NCI-H1417 treated with DMSO at 0.1 percent for 48 hours (cell line): ENCODE data around the gene GPS1.

ENCODE experiments used
- DNase-seq: peaks from one replicate; lab custom pipeline; 2025; lab: John Stamatoyannopoulos, UW

GPS1 gene

GRCh38 chr17:82045936-82046484 lies 5.7 kb upstream of the GPS1 start:
- no peak for DNase-seq

DNA sequence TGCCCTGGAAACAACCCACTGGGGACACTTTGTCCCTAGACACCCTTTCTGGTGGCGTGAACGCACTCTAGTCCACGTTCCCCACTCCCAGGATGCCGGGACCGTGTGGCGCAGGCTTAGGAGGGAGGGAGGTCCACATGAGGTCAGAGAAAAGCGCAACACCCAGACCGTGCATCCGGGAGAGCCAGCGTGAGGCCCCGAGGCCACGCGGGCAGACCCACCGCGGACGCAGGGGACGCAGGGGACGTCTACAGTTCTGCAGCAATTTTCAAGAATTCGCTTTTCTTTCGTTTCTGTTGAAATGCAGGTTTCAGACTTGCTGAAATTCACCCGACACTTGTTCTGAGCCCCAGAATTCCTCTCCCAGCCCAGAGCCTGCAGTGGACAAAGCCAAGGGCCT lies 4.8 kb upstream of the GPS1 start:
- DNase-seq, result no peak

GRCh38 chr17:82047379-82047778 lies 4.3 kb upstream of the GPS1 start:
- no peak for DNase-seq

- no peak for DNase-seq
Observed at GRCh38 chr17:82047914-82048570, 3.7 kb upstream of the GPS1 start.

DNA sequence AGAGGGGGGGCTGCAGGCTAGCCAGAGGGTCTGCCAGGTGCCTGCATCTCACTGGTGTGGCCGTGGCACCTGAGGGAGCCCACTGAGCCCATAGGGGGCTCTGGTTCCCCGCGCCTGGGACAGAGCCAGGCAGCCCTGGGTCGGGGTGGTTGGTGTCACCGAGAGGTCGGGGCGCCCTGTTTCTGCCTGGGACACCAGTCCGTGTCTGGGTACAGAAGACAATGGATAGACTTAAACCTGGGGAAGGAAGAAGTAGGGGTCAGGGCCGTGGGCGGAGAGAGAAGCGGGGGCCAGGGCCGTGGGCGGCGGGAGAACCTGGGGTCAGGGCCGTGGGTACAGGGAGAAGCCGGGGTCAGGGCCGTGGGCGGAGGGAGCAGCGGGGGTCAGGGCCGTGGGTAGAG lies 3.1 kb upstream of the GPS1 start:
- no peak for DNase-seq

- no peak for DNase-seq
Observed at GRCh38 chr17:82049106-82049505, 2.6 kb upstream of the GPS1 start.

GRCh38 chr17:82049521-82049971 lies 2.2 kb upstream of the GPS1 start:
- no peak for DNase-seq

GRCh38 chr17:82050152-82050760 lies 1.4 kb upstream of the GPS1 start:
- DNase-seq, result no peak

DNA sequence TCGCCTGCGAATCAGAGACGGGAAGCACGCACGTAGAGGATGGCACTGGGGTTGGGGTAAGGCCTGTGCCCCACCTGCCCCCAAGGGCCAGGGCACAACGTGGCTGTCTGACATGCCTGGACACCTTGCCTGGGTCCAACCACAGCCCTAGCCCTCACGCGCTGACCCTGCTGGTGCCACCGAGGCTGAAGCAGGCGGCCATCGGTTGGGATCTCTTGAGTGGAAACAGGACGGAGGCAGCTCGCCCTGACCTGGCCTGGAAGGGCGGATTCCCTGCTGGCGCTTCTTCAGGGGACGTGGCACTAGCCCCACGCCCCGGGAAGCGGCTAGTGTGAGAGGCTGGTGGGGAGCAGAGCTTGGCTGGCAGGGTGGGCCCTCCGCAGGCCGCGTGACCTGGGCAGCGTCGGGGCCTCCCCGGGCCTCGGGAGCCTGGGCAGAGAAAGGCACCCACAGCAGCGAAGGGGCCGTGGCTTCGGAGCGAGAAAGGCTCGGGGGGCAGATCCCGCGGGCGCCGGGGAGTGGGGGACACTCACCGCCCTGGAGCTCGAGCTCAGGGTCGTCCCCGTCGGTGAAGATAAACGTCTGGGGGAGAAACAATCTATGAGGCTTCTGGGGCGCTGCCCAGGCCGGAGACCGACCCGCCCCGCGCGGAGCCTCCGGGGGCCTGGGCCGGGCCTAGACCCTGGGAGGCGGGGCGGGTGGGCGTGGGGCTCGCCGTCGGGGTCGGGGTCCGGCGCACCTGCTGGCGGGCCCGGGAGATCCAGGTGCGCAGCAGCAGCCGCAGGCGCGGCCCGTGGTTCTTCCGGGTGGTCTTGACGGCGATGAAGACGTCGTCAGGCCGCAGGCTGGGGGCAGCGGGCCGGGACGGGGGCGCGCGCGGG lies 697 bp upstream of the GPS1 start:
- no peak for DNase-seq

DNA sequence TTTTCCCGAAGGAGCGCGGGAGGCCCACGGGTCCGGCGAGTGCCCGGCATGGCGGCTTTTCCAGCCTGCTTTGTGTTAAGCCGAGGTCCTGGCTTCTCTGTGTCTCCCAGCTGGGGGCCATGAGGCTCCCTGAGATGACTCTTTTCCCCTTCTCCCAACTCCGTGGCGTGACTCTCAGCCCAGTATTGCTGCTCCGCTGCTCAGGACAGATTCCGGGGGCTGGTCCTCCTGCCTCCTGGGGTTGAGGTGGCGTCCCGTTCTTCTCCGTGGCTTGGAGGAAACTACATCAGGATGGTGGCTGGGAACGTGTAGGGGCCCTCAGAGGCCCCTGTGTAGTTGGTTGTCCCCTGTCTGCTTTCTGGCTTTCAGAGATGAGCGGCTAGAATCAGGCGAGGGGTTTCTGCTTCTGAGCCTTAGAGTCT lies 951 bp downstream of the GPS1 start:
- DNase-seq, result no peak

DNA sequence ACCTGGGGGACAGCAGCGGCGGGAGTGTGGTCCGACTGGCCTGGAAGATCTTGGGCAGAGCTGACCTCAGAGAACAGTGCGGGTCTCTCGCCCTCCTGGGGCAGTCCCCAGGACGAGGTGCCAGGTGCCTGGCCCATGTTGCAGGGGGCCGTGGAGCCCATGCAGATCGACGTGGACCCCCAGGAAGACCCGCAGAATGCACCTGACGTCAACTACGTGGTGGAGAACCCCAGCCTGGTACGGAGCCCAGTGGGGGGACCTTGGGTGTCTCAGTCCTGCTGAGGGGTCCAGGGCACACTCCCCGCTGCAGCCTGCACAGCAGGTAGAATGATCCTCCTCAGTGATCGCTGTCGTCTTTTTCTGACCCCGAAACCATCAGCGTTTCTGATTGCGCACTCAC lies 1.4 kb downstream of the GPS1 start:
- no peak for DNase-seq

DNA sequence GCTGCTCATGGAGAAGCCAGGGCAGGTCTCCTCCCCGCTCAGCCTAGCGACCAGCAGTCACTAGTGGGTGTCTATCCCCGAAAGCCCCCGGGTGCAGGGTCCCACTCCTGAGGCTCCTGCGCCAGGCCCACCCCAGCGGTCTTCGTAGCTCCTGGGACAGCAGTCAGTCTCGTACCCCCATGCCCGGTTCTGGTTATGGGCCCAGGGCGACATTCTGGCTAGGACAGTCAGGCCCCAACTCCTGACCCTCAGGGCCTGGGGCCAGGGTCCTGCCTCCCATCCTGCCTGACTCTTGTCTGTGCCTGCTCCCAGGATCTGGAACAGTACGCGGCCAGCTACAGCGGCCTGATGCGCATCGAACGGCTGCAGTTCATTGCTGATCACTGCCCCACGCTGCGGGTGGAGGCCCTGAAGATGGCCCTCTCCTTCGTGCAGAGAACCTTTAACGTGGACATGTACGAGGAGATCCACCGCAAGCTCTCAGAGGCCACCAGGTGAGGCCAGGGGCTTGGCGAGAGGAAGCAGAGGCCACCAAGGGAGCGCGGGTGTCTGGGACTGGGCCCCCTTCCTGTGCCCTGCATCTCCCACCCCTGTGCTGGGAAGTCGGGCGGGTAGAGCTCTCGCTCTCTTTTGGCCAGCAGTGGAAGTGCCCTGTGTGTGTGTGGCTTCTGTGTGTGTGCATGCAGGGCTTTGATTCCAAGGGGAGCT lies 2.0 kb downstream of the GPS1 start:
- DNase-seq, result no peak

- no peak for DNase-seq
Observed at GRCh38 chr17:82054351-82055022, 2.8 kb downstream of the GPS1 start.

GRCh38 chr17:82055023-82055964 lies 3.6 kb downstream of the GPS1 start:
- DNase-seq, result no peak

GRCh38 chr17:82055965-82056728 lies 4.4 kb downstream of the GPS1 start:
- no peak for DNase-seq

- DNase-seq, result no peak
Observed at GRCh38 chr17:82056729-82057621, 5.3 kb downstream of the GPS1 start.

GRCh38 chr17:82058230-82058854 lies 6.6 kb downstream of the GPS1 start:
- no peak for DNase-seq

GRCh38 chr17:82058855-82059249 lies 7.2 kb downstream of the GPS1 start:
- DNase-seq, result no peak
